Endothelial cell of umbilical vein (primary cell): ENCODE data around the gene CCDC97. TPM values are rescaled to one million over a fixed set of nuclear protein-coding genes. Genes with fewer than 3 reads are reported as not detected.

Experiments
- BruUV-seq: library from RNA; stranded (reverse); fragments of 400-500 nt; replicated peaks from 2 replicates; lab custom pipeline; 2021; lab: Mats Ljungman, UMichigan
- CTCF ChIA-PET: fragments of 300-600, 350-600 bp; sonication (Branson Sonifier 250); formaldehyde crosslinking; loops from one replicate; lab custom pipeline; 2021; ENCODE audit warnings: antibody characterized with exemption, inconsistent platforms; lab: Charles Lee
- POLR2A ChIA-PET: fragments of 300-600, 350-600 bp; sonication (Branson Sonifier 250); formaldehyde crosslinking; loops from one replicate; lab custom pipeline; 2021; ENCODE audit warnings: antibody characterized with exemption, inconsistent platforms; lab: Charles Lee
- DNase-seq: peaks from one replicate; pipeline ENCODE4 v3.0.0-alpha.2; 2011; ENCODE audit warnings: low read depth, low spot score
- FAIRE-seq: peaks from 2 replicates; lab custom pipeline; 2011; peaks lifted over from hg19 to GRCh38; lab: Jason Lieb, UNC
- H2AFZ ChIP-seq: 2 replicates; pipeline ENCODE4 v1.6.0; 2012; ENCODE audit warnings: low read depth, low read length, control low read depth, inconsistent platforms
- H3K27ac ChIP-seq: 2 replicates; pipeline ENCODE4 v1.5.1; 2011; ENCODE audit warnings: low read depth, mild to moderate bottlenecking, control low read depth, low read length, moderate library complexity; ENCODE audit not compliant: insufficient read depth
- H3K27me3 ChIP-seq, 2 experiments: 2 replicates each; pipeline versions ENCODE4 v1.6.0 to v1.6.1; 2011; ENCODE audit warnings: low read length in 2 of 2, mixed read lengths in 1 of 2; ENCODE audit not compliant: control insufficient read depth in 2 of 2, insufficient read depth in 2 of 2
- H3K36me3 ChIP-seq, 2 experiments: 2 replicates in 1 of 2; 3 replicates in 1 of 2; pipeline ENCODE4 v1.5.1; 2011; ENCODE audit warnings: low read length in 2 of 2, mild to moderate bottlenecking in 1 of 2, moderate library complexity in 1 of 2; ENCODE audit not compliant: control insufficient read depth in 2 of 2, insufficient read depth in 2 of 2; ENCODE audit errors: extremely low read depth in 1 of 2
- H3K4me1 ChIP-seq: 3 replicates; pipeline ENCODE4 v1.5.1; 2011; ENCODE audit warnings: mild to moderate bottlenecking, low read length; ENCODE audit not compliant: control insufficient read depth, insufficient read depth; ENCODE audit errors: extremely low read depth
- H3K4me2 ChIP-seq: 2 replicates; pipeline ENCODE4 v1.6.1; 2011; ENCODE audit warnings: low read length, control low read depth, mixed read lengths; ENCODE audit not compliant: insufficient read depth
- H3K4me3 ChIP-seq, 3 experiments: fragments of 200-600 bp in 1 of 3; sonication (generic), shearing (Covaris generic) in 1 of 3; replicated peaks in 1 of 3; 2 replicates each; pipeline ENCODE4 v1.5.1; 2011 to 2016; ENCODE audit warnings: control low read depth in 3 of 3, low read length in 3 of 3, mild to moderate bottlenecking in 2 of 3, inconsistent platforms in 1 of 3, low read depth in 1 of 3, moderate library complexity in 1 of 3; ENCODE audit not compliant: insufficient read depth in 1 of 3
- H3K79me2 ChIP-seq: 2 replicates; pipeline ENCODE4 v1.6.0; 2012; ENCODE audit warnings: low read length, inconsistent platforms; ENCODE audit not compliant: control insufficient read depth, insufficient read depth
- H3K9ac ChIP-seq: replicated peaks from 2 replicates; pipeline ENCODE3; 2011; ENCODE audit warnings: low read length, control low read depth; ENCODE audit not compliant: insufficient read depth; ENCODE audit errors: extremely low read depth
- H3K9me1 ChIP-seq: replicated peaks from 3 replicates; pipeline ENCODE4 v1.6.0; 2011; ENCODE audit warnings: mild to moderate bottlenecking, low read length; ENCODE audit not compliant: control insufficient read depth, insufficient read depth; ENCODE audit errors: extremely low read depth
- H3K9me3 ChIP-seq: replicated peaks from 2 replicates; pipeline ENCODE4 v1.5.1; 2012; ENCODE audit warnings: low read length, inconsistent platforms; ENCODE audit not compliant: control insufficient read depth, insufficient read depth
- H4K20me1 ChIP-seq: replicated peaks from 2 replicates; pipeline ENCODE3; 2011; ENCODE audit warnings: mild to moderate bottlenecking, low read length; ENCODE audit not compliant: control insufficient read depth, insufficient read depth; ENCODE audit errors: extremely low read depth
- CTCF ChIP-seq, 2 donors: IDR thresholded peaks; 1 replicate in 1 of 2; 2 replicates in 1 of 2; pipeline ENCODE4 v1.5.1; 2011; ENCODE audit warnings: low read length in 2 of 2, mild to moderate bottlenecking in 2 of 2, moderate library complexity in 2 of 2, control low read depth in 1 of 2, inconsistent platforms in 1 of 2, low read depth in 1 of 2; ENCODE audit not compliant: insufficient read depth in 1 of 2; ENCODE audit errors: extremely low read depth in 1 of 2
- EZH2 ChIP-seq: IDR thresholded peaks from 2 replicates; pipeline ENCODE4 v1.6.1; 2012; ENCODE audit warnings: borderline replicate concordance, low read depth, mild to moderate bottlenecking, moderate library complexity, low read length, inconsistent platforms; ENCODE audit not compliant: severe bottlenecking
- FOS ChIP-seq: IDR thresholded peaks from 2 replicates; pipeline ENCODE4 v1.6.1; 2011; ENCODE audit warnings: mild to moderate bottlenecking, low read length, moderate library complexity, borderline replicate concordance; ENCODE audit not compliant: insufficient read depth
- GATA2 ChIP-seq: IDR thresholded peaks from 2 replicates; pipeline ENCODE4 v1.7.0; 2011; ENCODE audit warnings: low read depth, mild to moderate bottlenecking, moderate library complexity, mixed read lengths, low read length; ENCODE audit not compliant: insufficient read length, insufficient read depth
- MAX ChIP-seq: IDR thresholded peaks from 2 replicates; pipeline ENCODE4 v1.6.1; 2011; ENCODE audit not compliant: insufficient read depth, insufficient read length
- MYC ChIP-seq: IDR thresholded peaks from one replicate; pipeline ENCODE4 v1.6.1; 2011; ENCODE audit warnings: mild to moderate bottlenecking, low read depth, low read length
- POLR2AphosphoS5 ChIP-seq: IDR thresholded peaks from 2 replicates; pipeline ENCODE4 v1.6.1; 2012; ENCODE audit warnings: low read depth, mild to moderate bottlenecking, control low read depth, low read length, moderate library complexity; ENCODE audit not compliant: insufficient read depth
- dilution Hi-C: fragments of 300-500 bp; cut with MboI; formaldehyde crosslinking; loops from one replicate; pipeline ENCODE4 v1.15.0; 2019; ENCODE audit warnings: low sequenced_read_pairs; ENCODE audit not compliant: extremely low pct_ligation_motif_present
- intact Hi-C: fragments of 100-400 bp; cut with micrococcal nuclease; formaldehyde crosslinking; loops from one replicate; pipeline ENCODE4 v1.10.0; 2022
- polyA plus RNA-seq, 4 experiments: library from polyadenylated mRNA; depleted of rRNA in 3 of 4; stranded (reverse) in 3 of 4; unstranded in 1 of 4; fragments of >200 nt; gene quantifications; 2 replicates each; pipeline versions ENCODE4 v1.2.1 to v1.2.3, GENCODE V29; 2011 to 2012; ENCODE audit warnings: missing spikeins in 1 of 4
- total RNA-seq: library from RNA; stranded (reverse); gene quantifications from 2 replicates; pipeline ENCODE4 v1.2.3, GENCODE V29; 2021

The CCDC97 gene
- total and polyA plus RNA-seq, 2 donors (not counting 3 experiments of a cell fraction or from before 2014, with no cell fraction given), result 20.7 to 27.2 TPM

- peak overlapping the region; percentile 30 for H3K9ac ChIP-seq
- TF ChIP-seq GATA2 (no peak), CTCF (IDR thresholded peaks at IDR 0.05; ENCODE audit: extremely low read depth in 1 of 2, insufficient read depth in 1 of 2, low read depth in 1 of 2, low read length in 2 of 2) (no peak), EZH2 (no peak), MAX (no peak), MYC (no peak), FOS (no peak), POLR2AphosphoS5 (no peak)
Measured at GRCh38 chr19:41307954-41308449, 2.0 kb upstream of the CCDC97 start.

More at GRCh38 chr19:41307954-41308449, 2.0 kb upstream of the CCDC97 start:
- intact Hi-C loops (loop anchor here (1.0 to 5.0 kb wide), 6 partner anchors 46 to 264 kb away; no protein-coding TSS in a partner anchor), dilution Hi-C loops (no loop called here)
- no peaks in the 10 kb centered on the region for H4K20me1 ChIP-seq
- H2AFZ ChIP-seq, result no peak overlapping the region
- POLR2A ChIA-PET, result no interaction called here
- no TSS peak for BruUV-seq
- no peak overlapping the region for H3K4me2 ChIP-seq
- no peaks in the 10 kb centered on the region for H3K27me3 ChIP-seq
- H3K27ac ChIP-seq, result peak overlapping the region; percentile 59
- H3K9me1 ChIP-seq, result no peaks in the 10 kb centered on the region
- CTCF ChIA-PET, result interaction anchor here (0.7 to 4.1 kb wide), 21 partner anchors 10 to 163 kb away, joined by 3 to 62 read pairs (median 4); partner anchors contain the start of genes B9D2, HNRNPUL1 and TGFB1
- no peak for DNase-seq
- peaks cover 18 to 36% of the 10 kb centered on the region in 2 experiments for H3K36me3 ChIP-seq
- H3K4me3 ChIP-seq, result no peak overlapping the region
- H3K4me1 ChIP-seq, result peaks cover 42% of the 10 kb centered on the region
- FAIRE-seq, result no peak
- H3K79me2 ChIP-seq, result peaks cover 24% of the 10 kb centered on the region
- H3K9me3 ChIP-seq, result no peaks in the 10 kb centered on the region
